H9 (cell line): Measurements from ENCODE around the gene UCHL1. TPM values are rescaled to one million over a fixed set of nuclear protein-coding genes. Genes with fewer than 3 reads are reported as not detected.

ENCODE experiments used
- DNase-seq: peaks from one replicate; pipeline ENCODE4 v3.0.0-alpha.2; 2017
- H2AFZ ChIP-seq: one replicate; pipeline ENCODE4 v1.6.1; 2013; ENCODE audit warnings: mild to moderate bottlenecking, low read length, control low read depth, moderate library complexity
- H2AK5ac ChIP-seq: 2 replicates; pipeline ENCODE4 v1.6.1; 2013; ENCODE audit warnings: low read length, control low read depth, mixed read lengths; ENCODE audit not compliant: insufficient read length
- H2BK120ac ChIP-seq: one replicate; pipeline ENCODE4 v1.6.1; 2013; ENCODE audit warnings: low read depth, mild to moderate bottlenecking, low read length, control low read depth, inconsistent platforms; ENCODE audit not compliant: poor library complexity, severe bottlenecking
- H2BK12ac ChIP-seq: 2 replicates; pipeline ENCODE4 v1.6.1; 2013; ENCODE audit warnings: low read length, control low read depth, mixed read lengths, low read depth; ENCODE audit not compliant: insufficient read length
- H2BK15ac ChIP-seq: 2 replicates; pipeline ENCODE4 v1.6.1; 2013; ENCODE audit warnings: low read depth, low read length, control low read depth
- H2BK20ac ChIP-seq: one replicate; pipeline ENCODE4 v1.6.1; 2013; ENCODE audit warnings: low read depth, mild to moderate bottlenecking, low read length, control low read depth, inconsistent platforms; ENCODE audit not compliant: poor library complexity, severe bottlenecking
- H2BK5ac ChIP-seq: 2 replicates; pipeline ENCODE4 v1.6.1; 2013; ENCODE audit warnings: low read length, control low read depth, mixed read lengths; ENCODE audit not compliant: insufficient read length
- H3K14ac ChIP-seq: 2 replicates; pipeline ENCODE4 v1.6.1; 2013; ENCODE audit warnings: low read length, control low read depth; ENCODE audit not compliant: insufficient read depth
- H3K18ac ChIP-seq: 2 replicates; pipeline ENCODE4 v1.6.1; 2013; ENCODE audit warnings: low read depth, mild to moderate bottlenecking, mixed read lengths, low read length, control low read depth; ENCODE audit not compliant: insufficient read length
- H3K23ac ChIP-seq: 2 replicates; pipeline ENCODE4 v1.6.1; 2013; ENCODE audit warnings: low read length, control low read depth, mixed read lengths, low read depth; ENCODE audit not compliant: insufficient read length
- H3K23me2 ChIP-seq: 2 replicates; pipeline ENCODE4 v1.6.1; 2013; ENCODE audit warnings: low read depth, mild to moderate bottlenecking, mixed read lengths, low read length, control low read depth; ENCODE audit not compliant: insufficient read length, poor library complexity, severe bottlenecking
- H3K27ac ChIP-seq: 2 replicates; pipeline ENCODE4 v1.5.1; 2013; ENCODE audit warnings: low read length, control low read depth, mixed read lengths, low read depth; ENCODE audit not compliant: insufficient read length
- H3K27me3 ChIP-seq: 2 replicates; pipeline ENCODE4 v1.6.1; 2013; ENCODE audit warnings: low read length, control low read depth, inconsistent platforms; ENCODE audit not compliant: insufficient read depth
- H3K4ac ChIP-seq: 2 replicates; pipeline ENCODE4 v1.6.1; 2013; ENCODE audit warnings: low read depth, mild to moderate bottlenecking, control low read depth, inconsistent platforms, low read length, moderate library complexity
- H3K4me1 ChIP-seq: 2 replicates; pipeline ENCODE4 v1.6.1; 2013; ENCODE audit warnings: low read length, control low read depth, inconsistent platforms; ENCODE audit not compliant: insufficient read depth
- H3K4me2 ChIP-seq: 2 replicates; pipeline ENCODE4 v1.6.1; 2013; ENCODE audit warnings: low read length, control low read depth, mixed read lengths; ENCODE audit not compliant: insufficient read length, insufficient read depth
- H3K56ac ChIP-seq: 2 replicates; pipeline ENCODE4 v1.6.1; 2013; ENCODE audit warnings: low read depth, mild to moderate bottlenecking, mixed read lengths, low read length, control low read depth; ENCODE audit not compliant: insufficient read length
- H3K79me1 ChIP-seq: 2 replicates; pipeline ENCODE4 v1.6.1; 2013; ENCODE audit warnings: low read depth, mild to moderate bottlenecking, moderate library complexity, low read length, control low read depth, inconsistent platforms; ENCODE audit not compliant: insufficient read depth, poor library complexity, severe bottlenecking
- H3K79me2 ChIP-seq: 2 replicates; pipeline ENCODE4 v1.6.1; 2013; ENCODE audit warnings: low read length, control low read depth, inconsistent platforms; ENCODE audit not compliant: insufficient read depth
- H3K9ac ChIP-seq: 2 replicates; pipeline ENCODE4 v1.6.1; 2013; ENCODE audit warnings: low read length, control low read depth, mixed read lengths; ENCODE audit not compliant: insufficient read length; ENCODE audit errors: extremely low read depth
- H3K9me3 ChIP-seq: one replicate; pipeline ENCODE4 v1.6.1; 2013; ENCODE audit warnings: low read depth, low read length, inconsistent platforms; ENCODE audit not compliant: control insufficient read depth
- H3T11ph ChIP-seq: one replicate; pipeline ENCODE4 v1.6.1; 2013; ENCODE audit warnings: mild to moderate bottlenecking, low read length, control low read depth, inconsistent platforms
- H4K20me1 ChIP-seq: one replicate; pipeline ENCODE4 v1.6.1; 2013; ENCODE audit not compliant: control insufficient read depth, insufficient read length, insufficient read depth
- H4K5ac ChIP-seq: 2 replicates; pipeline ENCODE4 v1.6.1; 2013; ENCODE audit warnings: low read depth, mild to moderate bottlenecking, mixed read lengths, low read length, control low read depth; ENCODE audit not compliant: insufficient read length
- H4K8ac ChIP-seq: replicated peaks from 2 replicates; pipeline ENCODE4 v1.6.1; 2013; ENCODE audit warnings: low read length, control low read depth, mixed read lengths, low read depth; ENCODE audit not compliant: insufficient read length
- H4K91ac ChIP-seq: 2 replicates; pipeline ENCODE4 v1.6.1; 2013; ENCODE audit warnings: low read depth, mild to moderate bottlenecking, moderate library complexity, mixed read lengths, low read length, control low read depth; ENCODE audit not compliant: insufficient read length
- H3K27ac Mint-ChIP-seq, 3 experiments: 2 replicates in 2 of 3; 3 replicates in 1 of 3; pipeline ENCODE4 v1.8.0; 2020 to 2021; ENCODE audit warnings: mixed read lengths in 3 of 3, mild to moderate bottlenecking in 1 of 3, moderate library complexity in 1 of 3
- H3K27me3 Mint-ChIP-seq: 2 replicates; pipeline ENCODE4 v1.8.0; 2021; ENCODE audit warnings: low read depth, mild to moderate bottlenecking, moderate library complexity, mixed read lengths
- H3K36me3 Mint-ChIP-seq, 3 experiments: 2 replicates in 2 of 3; 3 replicates in 1 of 3; pipeline ENCODE4 v1.8.0; 2020 to 2021; ENCODE audit warnings: low read depth in 3 of 3, mixed read lengths in 3 of 3; ENCODE audit not compliant: insufficient read depth in 1 of 3
- H3K4me1 Mint-ChIP-seq, 2 experiments: 2 replicates each; pipeline ENCODE4 v1.8.0; 2020; ENCODE audit warnings: mixed read lengths in 2 of 2
- H3K4me3 Mint-ChIP-seq, 2 experiments: 2 replicates in 1 of 2; 3 replicates in 1 of 2; pipeline ENCODE4 v1.8.0; 2020 to 2021; ENCODE audit warnings: mild to moderate bottlenecking in 2 of 2, mixed read lengths in 2 of 2, moderate library complexity in 1 of 2
- H3K9me3 Mint-ChIP-seq, 2 experiments: 2 replicates in 1 of 2; 3 replicates in 1 of 2; pipeline ENCODE4 v1.8.0; 2020; ENCODE audit warnings: mild to moderate bottlenecking in 2 of 2, mixed read lengths in 2 of 2, moderate library complexity in 1 of 2
- CTCF ChIP-seq: fragments of 200-600 bp; sonication (generic); conservative IDR thresholded peaks from 3 replicates; pipeline ENCODE4 v1.8.0; 2021; ENCODE audit warnings: antibody characterized with exemption, mild to moderate bottlenecking
- total RNA-seq: library from RNA; stranded (reverse); gene quantifications from 2 replicates; pipeline ENCODE4 v1.2.1, GENCODE V29; 2021

The UCHL1 gene
- total RNA-seq, 1 experiment from 2014 or later = 513 TPM

- no peak for DNase-seq
- Histone ChIP-seq H3K9me3 (no peaks in the 10 kb centered on the region), H4K8ac (no peak overlapping the region), H3K56ac (no peak overlapping the region), H3K4ac (no peak overlapping the region), H2BK5ac (no peak overlapping the region), H3K18ac (no peak overlapping the region), H2BK15ac (no peak overlapping the region), H2AK5ac (no peak overlapping the region), H2BK12ac (no peak overlapping the region), H3K9ac (no peak overlapping the region), H3K79me1 (peaks cover 3% of the 10 kb centered on the region), H3K4me1 (peaks cover 2% of the 10 kb centered on the region; the same call in 1 of the 2 replicates), H2BK120ac (no peak overlapping the region), H4K20me1 (no peaks in the 10 kb centered on the region), H4K91ac (no peak overlapping the region), H3K4me2 (no peak overlapping the region), H3K23ac (no peak overlapping the region), H3K27ac (no peak overlapping the region), H3T11ph (no peak overlapping the region), H3K79me2 (no peaks in the 10 kb centered on the region; the same call in 1 of the 2 replicates), H3K14ac (no peak overlapping the region), H2BK20ac (no peak overlapping the region), H3K23me2 (no peaks in the 10 kb centered on the region), H2AFZ (no peak overlapping the region), H4K5ac (no peak overlapping the region), H3K27me3 (no peaks in the 10 kb centered on the region)
- Mint-ChIP-seq H3K4me1 (peaks cover 19 to 36% of the 10 kb centered on the region in 2 experiments), H3K4me3 (no peak overlapping the region), H3K27me3 (peaks cover 2% of the 10 kb centered on the region), H3K9me3 (no peaks in the 10 kb centered on the region; a peak in 1 of 5 replicates), H3K36me3 (no peaks in the 10 kb centered on the region; a peak in 1 of 7 replicates), H3K27ac (no peak overlapping the region)
- TF ChIP-seq CTCF = no peak
These were observed 49.4 kb upstream of the UCHL1 start for GRCh38 chr4:41207291-41207831.
